Eye (tissue), 1 donor: ENCODE measurements around the gene HFE.
A peak's percentile ranks its signal among the peaks of the same experiment; 100 is the strongest.
"Not testable (repeated sequence)": the region's sequence is repeated elsewhere in the genome, so short reads cannot be mapped to it uniquely, and the experiment has no call there.

Source experiments
- DNase-seq: peaks from one replicate; pipeline ENCODE4 v3.0.0-alpha.2; 2015

Gene HFE

DNA sequence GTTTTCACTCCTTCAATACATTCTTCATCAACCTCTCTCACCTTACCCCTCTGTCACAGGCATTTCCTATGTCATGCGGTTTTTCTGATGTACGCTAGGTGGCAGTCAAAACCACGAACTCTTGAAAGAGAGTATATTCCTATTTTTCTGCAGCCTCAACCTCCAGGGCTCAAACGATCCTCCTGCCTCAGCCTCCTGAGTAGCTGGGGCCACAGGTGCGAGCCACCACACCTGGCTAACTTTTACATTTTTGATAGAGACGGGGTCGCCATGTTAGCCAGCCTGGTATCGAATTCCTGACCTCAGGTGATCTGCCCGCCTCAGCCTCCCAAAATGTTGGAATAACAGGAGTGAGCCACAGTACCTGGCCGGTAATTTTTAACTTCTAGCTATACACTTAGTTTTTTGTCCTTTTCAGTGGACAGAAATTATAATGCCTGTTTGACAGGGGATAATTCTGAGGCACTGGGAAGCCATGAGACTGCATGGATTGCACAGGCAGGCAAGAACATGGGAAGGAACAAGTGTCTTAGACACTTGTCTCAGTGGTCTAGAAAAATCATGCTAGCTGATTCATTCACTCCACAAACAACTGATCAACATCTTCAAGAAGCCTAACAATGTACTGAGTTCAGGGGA lies 22.5 kb upstream of the HFE start:
- DNase-seq: peak; percentile 79

DNA sequence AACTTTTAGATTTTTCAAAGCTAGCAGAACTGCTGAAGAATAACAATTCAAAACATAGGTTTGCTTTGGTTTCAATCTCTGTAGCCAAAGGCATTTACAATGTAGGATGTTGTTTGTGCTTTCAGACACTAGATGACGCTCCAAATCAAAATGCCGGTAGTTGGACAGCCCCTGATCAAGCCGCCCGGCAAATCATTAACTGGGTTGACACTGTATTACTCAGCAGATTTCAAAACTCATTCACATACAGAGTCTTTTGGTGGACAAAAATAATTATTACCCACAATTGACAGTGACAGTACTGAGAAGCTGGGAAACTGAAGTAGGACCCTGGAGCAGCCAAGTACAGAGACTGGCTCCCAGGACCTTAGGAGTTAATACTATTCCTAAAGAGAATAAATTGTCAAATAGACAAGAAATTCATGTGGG lies 21.3 kb upstream of the HFE start:
- peak; percentile 88 for DNase-seq

DNA sequence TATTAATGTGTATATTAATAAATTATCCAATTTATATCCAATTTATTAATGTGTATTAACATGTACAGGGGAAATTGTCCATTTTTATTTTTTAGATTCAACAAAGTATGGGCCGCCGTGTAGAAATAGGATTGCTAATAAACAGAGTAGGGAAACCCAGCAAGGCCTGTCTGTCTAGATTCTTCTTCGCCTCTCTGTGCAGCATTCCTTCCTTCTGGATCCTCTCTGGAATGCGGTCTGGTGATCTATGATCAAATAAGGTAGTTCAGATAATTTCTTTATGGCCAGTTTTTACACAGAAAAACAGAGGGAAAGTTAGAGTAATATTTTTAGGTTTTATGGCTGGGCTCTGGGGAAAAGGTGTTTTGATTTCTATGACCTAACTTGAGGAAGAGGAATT lies 19.9 kb upstream of the HFE start:
- DNase-seq: no peak

DNA sequence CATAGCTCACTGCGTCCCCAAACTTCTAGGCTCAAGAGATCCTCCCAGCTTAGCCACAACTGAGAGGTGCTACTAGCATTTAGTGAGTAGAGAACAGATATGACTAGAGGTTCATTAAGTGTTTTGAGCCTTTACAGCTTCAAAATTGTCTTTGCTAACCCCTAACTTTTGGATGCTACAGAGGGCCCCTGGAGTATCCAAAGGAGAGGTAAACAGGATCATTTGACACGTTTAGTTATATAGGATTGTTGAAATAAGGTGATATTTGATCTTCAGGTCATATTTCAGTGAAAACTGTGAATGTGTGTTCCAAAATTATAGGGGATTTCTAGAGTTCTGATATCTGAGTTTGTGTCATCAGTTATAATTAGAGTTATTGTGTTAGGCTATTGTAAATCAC lies 19.2 kb upstream of the HFE start:
- no peak for DNase-seq

DNA sequence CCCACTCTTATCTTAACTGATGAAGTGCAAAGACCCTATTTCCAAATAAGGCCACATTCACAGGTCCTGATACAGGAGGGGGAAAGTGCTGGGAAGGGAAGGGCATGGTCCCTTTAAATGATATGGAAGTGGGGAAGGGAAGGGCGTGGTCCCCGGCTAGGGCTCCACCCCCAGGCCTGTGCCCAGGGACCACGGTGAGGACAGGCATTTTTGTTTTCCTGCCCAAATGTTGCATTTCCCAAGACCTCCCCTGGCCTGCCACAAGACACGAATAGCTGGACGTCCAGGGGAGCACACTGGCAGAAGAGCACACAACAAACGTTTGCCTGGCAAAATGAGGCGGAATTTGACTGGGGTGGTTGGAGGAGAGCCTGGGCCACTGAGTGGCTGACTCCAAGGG lies 16.1 kb upstream of the HFE start:
- no peak for DNase-seq

DNA sequence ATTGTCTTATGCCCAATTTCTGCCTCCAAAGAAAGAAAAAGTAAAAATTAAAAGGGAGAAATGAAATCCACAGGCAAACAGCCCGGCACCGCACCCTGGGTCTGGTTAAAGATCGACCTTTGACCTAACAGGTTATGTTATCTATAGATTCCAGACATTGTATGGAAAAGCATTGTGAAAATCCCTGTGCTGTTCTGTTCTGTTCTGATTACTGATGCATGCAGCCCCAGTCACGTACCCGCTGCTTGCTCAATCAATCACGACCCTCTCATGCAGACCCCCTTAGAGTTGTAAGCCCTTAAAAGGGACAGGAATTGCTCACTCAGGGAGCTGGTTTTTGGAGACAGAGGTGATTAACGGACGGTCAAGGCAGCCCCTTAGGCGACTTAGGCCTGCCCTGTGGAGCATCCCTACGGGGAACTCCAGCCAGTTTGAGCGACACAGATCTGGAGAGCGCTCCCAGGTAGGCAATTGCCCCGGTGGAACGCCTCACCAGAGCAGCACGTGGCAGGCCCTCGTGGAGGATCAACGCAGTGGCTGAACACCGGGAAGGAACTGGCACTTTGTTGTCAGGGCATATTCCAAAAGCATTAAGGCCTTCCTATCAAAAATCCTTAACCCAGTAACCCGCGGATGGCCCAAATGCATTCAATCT lies 12.0 kb upstream of the HFE start:
- DNase-seq: no peak

DNA sequence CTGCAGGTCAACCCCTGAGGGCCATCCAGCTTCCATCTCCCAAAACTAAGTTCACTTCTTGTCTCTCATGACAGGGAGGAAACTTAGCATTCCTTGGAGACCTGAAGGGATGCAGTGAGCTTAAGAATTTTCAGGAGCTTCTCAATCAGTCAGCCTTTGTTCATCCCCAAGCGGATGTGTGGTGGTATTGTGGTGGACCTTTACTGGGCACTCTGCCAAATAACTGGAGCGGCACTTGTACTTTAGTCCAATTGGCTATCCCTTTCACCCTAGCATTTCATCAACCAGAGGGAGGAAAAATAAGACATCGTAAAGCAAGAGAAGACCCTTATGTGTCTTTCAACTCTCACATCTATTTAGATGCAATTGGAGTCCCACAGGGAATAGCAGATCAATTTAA lies 9.2 kb upstream of the HFE start:
- DNase-seq: not testable (repeated sequence)

DNA sequence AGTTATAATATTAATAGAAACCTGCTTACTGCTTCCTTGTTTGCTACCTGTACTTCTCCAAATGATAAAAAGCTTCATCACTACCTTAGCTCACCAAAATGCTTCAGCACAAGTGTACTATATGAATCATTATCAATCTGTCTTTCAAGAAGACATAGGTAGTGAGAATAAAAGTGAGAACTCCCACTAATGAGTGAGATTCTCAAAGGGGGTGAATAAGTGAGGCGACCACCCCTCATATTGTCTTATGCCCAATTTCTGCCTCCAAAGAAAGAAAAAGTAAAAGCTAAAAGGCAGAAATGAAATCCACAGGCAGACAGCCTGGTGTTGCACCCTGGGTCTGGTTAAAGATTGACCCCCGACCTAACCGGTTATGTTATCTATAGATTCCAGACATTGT lies 6.1 kb upstream of the HFE start:
- not testable (repeated sequence) for DNase-seq

DNA sequence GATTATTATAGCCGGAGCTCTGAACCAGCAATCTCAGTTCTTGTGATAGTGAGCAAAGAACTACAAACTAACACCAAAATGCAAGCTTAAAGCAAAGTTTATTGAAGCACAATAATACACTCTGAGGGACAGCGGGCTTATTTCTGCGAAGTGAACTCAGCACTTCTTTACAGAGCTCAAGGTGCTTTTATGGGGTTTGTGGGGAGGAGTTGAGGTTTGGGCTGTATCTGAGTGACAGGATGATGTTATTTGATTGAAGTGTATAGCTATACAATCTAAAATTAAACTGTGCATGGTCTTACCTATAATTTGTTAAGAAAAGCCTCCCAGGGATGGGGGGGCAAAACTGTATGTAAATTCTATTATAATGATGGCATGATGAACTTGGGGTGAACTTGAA lies 1.0 kb upstream of the HFE start:
- DNase-seq: no peak

DNA sequence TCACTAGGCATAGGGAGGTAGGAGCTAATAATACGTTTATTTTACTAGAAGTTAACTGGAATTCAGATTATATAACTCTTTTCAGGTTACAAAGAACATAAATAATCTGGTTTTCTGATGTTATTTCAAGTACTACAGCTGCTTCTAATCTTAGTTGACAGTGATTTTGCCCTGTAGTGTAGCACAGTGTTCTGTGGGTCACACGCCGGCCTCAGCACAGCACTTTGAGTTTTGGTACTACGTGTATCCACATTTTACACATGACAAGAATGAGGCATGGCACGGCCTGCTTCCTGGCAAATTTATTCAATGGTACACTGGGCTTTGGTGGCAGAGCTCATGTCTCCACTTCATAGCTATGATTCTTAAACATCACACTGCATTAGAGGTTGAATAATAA lies 1.1 kb downstream of the HFE start:
- DNase-seq: no peak

DNA sequence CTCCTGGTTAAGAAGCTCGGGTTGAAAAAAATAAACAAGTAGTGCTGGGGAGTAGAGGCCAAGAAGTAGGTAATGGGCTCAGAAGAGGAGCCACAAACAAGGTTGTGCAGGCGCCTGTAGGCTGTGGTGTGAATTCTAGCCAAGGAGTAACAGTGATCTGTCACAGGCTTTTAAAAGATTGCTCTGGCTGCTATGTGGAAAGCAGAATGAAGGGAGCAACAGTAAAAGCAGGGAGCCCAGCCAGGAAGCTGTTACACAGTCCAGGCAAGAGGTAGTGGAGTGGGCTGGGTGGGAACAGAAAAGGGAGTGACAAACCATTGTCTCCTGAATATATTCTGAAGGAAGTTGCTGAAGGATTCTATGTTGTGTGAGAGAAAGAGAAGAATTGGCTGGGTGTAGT lies 2.0 kb downstream of the HFE start:
- no peak for DNase-seq

DNA sequence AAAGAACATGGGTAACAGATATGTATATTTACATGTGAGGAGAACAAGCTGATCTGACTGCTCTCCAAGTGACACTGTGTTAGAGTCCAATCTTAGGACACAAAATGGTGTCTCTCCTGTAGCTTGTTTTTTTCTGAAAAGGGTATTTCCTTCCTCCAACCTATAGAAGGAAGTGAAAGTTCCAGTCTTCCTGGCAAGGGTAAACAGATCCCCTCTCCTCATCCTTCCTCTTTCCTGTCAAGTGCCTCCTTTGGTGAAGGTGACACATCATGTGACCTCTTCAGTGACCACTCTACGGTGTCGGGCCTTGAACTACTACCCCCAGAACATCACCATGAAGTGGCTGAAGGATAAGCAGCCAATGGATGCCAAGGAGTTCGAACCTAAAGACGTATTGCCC lies 5.2 kb downstream of the HFE start:
- no peak for DNase-seq

DNA sequence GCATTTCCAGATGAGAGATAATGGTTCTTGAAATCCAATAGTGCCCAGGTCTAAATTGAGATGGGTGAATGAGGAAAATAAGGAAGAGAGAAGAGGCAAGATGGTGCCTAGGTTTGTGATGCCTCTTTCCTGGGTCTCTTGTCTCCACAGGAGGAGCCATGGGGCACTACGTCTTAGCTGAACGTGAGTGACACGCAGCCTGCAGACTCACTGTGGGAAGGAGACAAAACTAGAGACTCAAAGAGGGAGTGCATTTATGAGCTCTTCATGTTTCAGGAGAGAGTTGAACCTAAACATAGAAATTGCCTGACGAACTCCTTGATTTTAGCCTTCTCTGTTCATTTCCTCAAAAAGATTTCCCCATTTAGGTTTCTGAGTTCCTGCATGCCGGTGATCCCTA lies 6.8 kb downstream of the HFE start:
- no peak for DNase-seq

DNA sequence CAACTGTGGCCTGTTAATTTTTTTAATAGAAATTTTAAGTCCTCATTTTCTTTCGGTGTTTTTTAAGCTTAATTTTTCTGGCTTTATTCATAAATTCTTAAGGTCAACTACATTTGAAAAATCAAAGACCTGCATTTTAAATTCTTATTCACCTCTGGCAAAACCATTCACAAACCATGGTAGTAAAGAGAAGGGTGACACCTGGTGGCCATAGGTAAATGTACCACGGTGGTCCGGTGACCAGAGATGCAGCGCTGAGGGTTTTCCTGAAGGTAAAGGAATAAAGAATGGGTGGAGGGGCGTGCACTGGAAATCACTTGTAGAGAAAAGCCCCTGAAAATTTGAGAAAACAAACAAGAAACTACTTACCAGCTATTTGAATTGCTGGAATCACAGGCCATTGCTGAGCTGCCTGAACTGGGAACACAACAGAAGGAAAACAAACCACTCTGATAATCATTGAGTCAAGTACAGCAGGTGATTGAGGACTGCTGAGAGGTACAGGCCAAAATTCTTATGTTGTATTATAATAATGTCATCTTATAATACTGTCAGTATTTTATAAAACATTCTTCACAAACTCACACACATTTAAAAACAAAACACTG lies 10.1 kb downstream of the HFE start:
- peak; percentile 90 for DNase-seq

DNA sequence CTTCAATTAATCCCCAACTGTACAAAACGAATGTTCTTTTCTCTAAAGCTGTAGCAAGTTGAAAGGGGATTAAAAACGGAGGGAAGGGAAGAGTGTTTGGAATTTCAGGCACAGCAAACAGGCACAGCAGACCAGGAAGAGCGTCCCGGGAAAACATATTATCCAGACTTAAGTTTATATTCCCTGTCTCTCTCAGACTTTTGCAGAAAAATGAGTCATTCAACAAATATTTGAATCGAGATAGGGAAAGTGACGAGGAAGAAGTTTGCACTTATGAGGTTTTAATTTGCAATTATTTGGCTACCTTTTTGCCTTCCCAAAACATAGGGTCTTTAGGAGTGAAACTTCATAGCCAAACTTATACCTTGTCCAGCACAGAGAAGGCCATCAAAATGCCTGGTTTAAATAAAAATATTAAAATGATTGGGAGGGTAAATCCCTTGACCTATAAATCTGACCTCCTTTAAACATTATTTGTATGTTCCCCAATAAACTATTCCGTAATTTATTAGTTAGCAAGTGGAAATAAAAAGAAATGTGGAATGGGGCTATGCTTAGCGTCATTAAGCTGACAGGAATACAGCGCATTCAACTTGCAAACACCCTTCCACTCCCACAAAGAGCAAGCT lies 16.0 kb downstream of the HFE start:
- DNase-seq: no peak

DNA sequence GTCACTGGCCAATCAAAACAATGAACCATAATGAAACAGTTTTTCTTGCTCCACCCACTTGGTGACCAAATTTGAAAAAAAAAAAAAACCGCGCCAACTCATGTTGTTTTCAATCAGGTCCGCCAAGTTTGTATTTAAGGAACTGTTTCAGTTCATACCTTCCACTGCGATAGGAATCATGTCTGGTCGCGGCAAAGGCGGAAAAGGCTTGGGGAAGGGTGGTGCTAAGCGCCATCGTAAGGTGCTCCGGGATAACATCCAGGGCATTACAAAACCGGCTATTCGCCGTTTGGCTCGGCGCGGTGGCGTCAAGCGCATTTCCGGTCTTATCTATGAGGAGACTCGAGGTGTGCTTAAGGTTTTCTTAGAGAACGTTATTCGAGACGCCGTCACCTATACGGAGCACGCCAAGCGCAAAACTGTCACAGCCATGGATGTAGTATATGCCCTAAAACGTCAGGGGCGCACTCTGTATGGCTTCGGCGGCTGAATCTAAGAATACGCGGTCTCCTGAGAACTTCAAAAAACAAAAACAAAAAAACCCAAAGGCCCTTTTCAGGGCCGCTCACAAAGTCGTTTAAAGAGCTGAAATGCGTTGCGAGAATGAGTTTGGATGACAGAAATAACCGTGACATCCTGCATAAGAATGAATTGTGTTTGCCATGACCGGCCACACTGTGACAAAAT lies 16.7 kb downstream of the HFE start:
- peak; percentile 100 for DNase-seq

DNA sequence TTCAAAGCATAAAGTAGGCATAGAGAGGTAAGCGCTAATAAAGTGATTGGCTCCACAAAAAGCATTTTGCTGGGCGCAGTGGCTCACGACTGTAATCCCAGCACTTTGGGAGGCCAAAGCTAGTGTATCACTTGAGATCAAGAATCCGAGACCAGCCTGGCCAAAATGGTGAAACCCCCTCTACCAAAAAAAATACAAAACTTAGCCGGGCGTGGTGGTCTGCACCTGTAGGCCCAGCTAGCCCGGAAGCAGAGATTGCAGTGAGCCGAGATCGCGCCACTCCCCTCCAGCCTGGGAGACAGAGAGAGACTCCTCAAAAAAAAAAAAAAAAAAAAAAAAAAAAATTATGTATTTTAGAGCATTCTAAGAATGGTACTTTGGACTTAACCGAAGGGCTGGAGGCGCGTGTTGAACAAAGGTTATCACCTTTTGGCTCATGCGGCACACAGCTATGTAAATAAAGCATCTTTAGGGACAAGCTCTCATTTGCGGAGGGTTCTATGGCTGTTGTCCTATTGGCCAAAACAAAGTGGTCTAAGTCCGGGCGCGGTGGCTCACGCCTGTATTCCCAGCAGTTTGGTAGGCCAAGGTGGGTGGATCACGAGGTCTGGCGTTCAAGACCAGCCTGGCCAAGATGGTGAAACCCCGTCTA lies 17.4 kb downstream of the HFE start:
- DNase-seq: no peak

DNA sequence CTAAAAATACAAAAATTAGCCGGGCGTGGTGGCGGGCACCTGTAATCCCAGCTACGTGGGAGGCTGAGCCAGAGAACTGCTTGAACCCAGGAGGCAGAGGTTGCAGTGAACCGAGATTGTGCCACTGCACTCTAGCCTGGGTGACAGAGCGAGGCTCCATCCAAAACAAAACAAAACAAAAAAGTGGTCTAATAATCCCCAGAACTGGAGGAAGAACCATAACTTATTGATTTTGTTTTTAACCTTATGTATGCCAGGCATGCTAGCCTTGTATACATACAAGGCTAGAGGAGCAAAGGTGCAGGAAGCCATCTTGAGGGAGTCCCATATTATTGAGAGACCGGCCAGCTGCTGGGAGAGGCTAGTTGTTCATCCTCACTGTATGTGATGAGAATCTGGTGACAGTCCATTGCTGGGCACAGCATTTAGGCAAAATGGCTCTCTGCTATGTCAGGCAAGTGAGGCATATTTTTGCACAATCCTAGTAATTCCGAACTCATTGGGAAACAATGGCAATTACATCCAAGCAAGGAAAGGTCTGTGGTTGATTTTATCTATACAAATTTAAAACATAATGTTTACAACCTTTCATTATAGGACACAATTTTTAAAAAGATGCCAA lies 18.0 kb downstream of the HFE start:
- no peak for DNase-seq

DNA sequence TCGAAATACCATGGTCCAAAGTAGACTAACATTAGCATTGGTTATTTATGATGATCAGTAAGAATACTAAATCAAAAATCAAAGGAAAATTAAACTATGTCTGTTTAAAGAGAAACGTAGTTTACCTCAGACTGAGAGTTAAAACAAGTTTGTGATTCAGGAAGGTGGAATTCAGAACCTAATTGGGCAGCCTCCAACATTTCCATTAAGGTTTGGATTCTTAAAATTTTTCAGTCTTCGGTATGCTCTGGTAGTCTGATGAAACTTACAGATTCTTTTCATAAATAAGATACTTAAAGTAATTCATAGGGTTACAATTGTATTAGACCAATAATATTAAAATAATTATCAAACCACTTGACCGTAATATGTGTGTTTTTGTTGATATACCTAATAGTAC lies 18.6 kb downstream of the HFE start:
- no peak for DNase-seq

DNA sequence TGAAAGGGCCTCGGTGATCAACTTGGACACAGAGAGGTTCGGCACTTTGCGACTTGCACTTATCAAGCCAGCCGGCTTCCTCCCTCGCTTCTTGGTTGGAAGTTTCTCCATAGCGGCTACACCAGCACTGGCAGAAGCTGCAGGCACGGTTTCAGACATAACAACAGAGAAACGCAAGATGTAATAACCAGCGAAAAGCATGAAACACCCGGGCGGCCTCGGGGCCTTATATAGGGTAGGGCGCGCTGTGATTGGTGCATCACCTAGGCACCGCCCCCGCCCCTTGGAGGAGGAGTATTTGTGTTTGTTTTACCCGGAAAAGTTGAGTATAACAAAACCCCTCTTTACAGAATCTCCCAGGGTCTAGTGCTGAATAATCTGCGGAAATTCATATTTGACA lies 20.7 kb downstream of the HFE start:
- DNase-seq: no peak

DNA sequence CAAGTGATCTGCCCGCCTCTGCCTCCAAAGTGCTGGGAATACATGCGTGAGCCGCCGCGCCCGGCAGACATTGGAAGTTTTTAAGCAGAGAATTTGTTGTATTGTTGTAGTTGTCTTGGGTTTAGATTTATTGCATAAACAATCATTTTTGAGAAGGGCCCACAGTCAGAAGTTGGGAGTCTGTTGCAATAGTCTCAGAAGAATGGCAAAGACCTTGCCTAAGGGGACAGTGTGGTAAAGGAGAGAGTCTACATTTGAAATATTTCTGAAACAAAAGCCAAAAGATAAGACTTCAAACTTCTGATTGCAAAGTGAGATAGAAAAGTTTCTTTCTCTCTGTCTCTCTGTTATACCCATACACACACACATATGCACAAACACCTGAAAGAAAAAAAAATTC lies 22.5 kb downstream of the HFE start:
- no peak for DNase-seq

DNA sequence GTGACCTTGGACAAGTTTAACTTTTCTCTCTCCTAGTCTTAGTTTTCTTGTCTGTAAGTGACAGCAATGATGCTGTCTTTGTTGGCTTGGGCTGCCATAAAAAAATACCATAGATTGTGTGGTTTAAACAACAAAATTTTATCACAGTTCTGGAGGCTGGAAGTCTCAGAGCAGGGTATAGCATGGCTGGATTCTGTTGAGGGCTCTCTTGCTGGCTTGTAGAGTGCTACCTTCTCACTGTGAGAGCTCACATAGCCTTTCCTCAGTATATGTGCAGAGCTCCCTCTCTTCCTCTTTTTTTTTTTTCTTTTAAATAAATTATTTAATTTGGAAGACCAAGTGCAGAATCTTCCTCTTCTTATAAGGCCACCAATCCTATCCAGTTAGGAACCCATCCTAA lies 26.3 kb downstream of the HFE start:
- DNase-seq: no peak

DNA sequence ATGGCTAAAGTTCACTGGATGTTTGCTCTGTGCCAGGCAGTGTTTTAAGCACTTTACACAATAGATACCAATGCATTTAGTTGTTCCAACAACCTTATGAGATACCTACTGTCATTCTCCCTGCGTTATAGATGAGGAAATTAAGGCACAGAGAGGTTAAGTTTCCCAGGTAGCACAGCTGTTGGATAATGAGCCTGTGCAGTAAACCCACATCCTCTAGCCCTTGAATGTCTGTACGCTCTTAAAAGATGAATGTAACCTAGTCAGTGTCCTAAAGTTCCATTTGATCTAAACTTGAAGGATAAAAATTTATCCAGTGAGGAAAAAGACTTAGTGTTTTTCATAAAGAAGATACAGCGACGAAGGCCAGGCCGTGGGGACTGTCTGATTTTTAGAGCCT lies 28.0 kb downstream of the HFE start:
- DNase-seq: no peak
